Activated CD8-positive, alpha-beta memory T cell treated with anti-CD3 and anti-CD28 coated beads for 24 hours (primary cell): Measurements from ENCODE around the gene EIF4G3.
"Not testable (repeated sequence)": the region's sequence is repeated elsewhere in the genome, so short reads cannot be mapped to it uniquely, and the experiment has no call there.

Source experiments
- DNase-seq: peaks from one replicate; pipeline ENCODE4 v3.0.0-alpha.2; 2020

Gene EIF4G3

GRCh38 chr1:21099034-21099868 lies 77.4 kb downstream of the EIF4G3 start:
- no peak for DNase-seq

GRCh38 chr1:21098186-21098915 lies 78.3 kb downstream of the EIF4G3 start:
- no peak for DNase-seq

DNA sequence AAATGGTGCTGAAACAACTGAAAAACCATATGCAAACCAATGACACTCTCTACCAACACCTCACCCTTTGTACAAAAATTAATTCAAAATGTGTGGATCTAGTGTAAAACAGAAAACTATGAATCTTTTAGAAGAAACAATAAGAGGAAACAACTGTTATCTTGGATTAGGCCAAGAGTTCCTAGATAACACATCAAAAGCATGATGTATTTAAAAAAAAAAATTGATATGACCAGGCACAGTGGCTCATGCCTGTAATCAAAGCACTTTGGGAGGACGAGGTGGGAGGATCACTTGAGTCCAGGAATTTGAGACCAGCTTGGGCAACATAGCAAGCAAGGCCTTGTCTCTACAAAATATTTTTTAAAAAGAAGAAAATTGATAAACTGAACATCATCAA lies 79.0 kb downstream of the EIF4G3 start:
- no peak for DNase-seq

DNA sequence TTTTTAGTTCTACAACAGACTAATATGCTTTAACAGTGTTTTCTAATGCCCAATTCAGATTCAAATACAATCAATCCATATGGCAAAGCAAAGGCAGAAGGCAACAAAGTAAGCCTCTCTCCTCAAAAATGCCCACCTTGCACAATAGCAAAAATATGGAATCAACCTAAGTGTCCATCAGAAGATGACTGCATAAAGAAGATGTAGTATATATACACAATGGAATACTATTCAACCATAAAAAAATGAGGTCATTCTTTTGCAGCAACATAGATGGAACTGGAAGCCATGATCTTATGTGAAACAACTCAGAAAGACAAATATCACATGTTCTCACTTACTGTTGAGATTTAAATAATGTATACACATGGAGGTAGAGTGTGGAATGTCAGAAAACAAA lies 80.7 kb downstream of the EIF4G3 start:
- no peak for DNase-seq

DNA sequence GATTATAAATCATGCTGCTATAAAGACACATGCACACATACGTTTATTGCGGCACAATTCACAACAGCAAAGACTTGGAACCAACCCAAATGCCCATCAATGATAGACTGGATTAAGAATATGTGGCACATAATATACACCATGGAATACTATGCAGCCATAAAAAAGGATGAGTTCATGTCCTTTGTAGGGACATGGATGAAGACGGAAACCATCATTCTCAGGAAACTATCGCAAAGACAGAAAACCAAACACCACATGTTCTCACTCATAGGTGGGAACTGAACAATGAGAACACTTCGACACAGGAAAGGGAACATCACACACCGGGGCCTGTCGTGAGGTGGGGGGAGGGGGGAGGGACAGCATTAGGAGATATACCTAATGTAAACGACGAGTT lies 82.4 kb downstream of the EIF4G3 start:
- not testable (repeated sequence) for DNase-seq

DNA sequence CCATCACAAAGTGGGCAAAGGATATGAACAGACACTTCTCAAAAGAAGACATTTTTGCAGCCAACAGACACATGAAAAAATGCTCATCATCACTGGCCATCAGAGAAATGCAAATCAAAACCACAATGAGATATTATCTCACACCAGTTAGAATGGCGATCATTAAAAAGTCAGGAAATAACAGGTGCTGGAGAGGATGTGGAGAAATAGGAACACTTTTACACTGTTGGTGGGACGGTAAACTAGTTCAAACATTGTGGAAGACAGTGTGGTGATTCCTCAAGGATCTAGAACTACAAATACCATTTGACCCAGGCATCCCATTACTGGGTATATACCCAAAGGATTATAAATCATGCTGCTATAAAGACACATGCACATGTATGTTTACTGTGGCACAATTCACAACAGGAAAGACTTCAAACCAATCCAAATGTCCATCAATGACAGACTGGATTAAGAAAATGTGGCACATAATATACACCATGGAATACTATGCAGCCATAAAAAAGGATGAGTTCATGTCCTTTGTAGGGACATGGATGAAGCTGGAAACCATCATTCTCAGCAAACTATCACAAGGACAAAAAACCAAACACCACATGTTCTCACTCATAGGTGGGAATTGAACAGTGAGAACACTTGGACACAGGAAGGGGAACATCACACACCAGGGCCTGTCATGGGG lies 83.3 kb downstream of the EIF4G3 start:
- DNase-seq, result not testable (repeated sequence)

GRCh38 chr1:21092545-21092944 lies 84.2 kb downstream of the EIF4G3 start:
- not testable (repeated sequence) for DNase-seq

GRCh38 chr1:21091053-21091690 lies 85.5 kb downstream of the EIF4G3 start:
- DNase-seq, result not testable (repeated sequence)

DNA sequence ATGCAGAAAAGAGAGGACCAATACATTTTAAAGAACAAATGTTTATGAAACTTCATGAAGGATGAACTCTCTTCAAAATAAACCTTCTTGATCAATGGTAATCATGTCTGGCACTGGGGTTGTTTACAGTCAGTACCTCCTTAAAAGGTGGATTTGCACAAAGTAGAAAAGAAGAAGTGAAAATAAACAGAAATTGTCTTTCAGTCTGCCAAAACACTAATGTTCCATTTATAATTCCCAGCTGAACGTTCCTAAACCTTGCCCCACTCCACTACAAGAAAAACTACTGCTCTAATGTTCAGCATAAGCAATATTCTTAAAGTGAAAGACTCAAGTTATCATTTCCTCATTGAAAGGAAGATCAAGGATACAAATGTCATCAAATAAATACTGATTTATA lies 86.2 kb downstream of the EIF4G3 start:
- no peak for DNase-seq

DNA sequence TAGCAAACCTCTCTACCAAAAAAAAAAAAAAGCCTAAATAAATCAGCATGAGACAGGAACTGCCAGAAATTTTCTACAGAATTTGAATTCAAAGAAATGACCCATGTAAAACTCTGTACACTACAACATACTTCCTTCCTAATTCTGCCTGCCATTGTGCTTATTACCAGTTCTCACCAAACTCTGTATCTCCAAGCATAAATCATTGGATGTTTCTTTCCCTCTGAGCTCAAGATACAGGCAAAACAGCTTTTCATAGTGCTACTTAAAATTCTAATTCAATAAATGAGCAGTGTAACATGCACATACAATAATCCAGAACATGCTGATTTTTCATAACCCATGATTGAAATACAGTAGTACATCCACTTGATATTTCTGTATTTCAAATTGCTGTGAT lies 87.0 kb downstream of the EIF4G3 start:
- DNase-seq, result no peak

DNA sequence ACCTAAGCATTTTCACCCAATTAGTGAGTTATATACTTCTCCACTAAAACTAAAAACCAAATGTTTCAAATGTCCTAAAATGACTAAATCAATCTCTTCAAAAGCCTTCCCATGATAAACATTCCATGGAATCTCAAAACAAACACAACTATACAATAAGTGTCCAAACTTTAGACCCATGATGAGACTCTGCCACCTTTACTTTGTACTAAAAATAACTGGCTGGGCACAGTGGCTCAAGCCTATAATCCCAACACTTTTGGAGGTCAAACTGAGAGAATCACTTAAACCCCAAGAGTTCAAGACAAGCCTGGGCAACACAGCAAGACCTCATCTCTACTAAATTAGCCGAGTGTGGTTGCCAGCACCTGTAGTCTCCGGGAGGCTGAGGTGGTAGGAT lies 87.4 kb downstream of the EIF4G3 start:
- DNase-seq, result no peak

DNA sequence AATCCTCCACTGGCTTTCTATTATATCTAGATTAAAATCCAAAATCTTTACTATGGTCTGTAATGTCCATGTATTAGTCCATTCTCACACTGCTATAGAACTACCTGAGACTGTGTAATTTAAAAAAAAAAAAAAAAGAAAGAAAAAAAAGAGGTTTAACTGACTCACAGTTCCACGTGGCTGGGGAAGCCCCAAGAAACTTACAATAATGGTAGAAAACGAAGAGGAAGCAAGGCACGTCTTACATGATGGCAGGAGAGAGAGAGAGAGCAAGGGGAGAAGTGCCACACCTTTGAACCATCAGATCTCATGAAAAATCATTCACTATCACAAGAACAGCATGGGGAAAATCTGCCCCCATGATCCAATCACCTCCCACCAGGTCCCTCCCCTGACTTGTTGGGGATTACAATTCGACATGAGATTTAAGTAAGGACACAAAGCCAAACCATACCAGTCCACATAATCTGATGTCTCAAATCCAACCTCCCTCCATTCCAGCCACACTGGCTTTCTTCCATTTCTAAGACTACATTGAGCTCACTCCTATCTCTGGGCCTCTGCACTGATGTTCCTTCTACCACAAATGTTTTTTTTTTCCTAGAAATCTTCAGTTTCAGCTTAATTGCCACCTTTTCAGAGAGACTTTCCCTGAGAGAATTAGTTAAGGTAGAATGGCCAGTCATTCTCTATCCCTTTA lies 92.4 kb downstream of the EIF4G3 start:
- no peak for DNase-seq

GRCh38 chr1:21082073-21082472 lies 94.6 kb downstream of the EIF4G3 start:
- no peak for DNase-seq

DNA sequence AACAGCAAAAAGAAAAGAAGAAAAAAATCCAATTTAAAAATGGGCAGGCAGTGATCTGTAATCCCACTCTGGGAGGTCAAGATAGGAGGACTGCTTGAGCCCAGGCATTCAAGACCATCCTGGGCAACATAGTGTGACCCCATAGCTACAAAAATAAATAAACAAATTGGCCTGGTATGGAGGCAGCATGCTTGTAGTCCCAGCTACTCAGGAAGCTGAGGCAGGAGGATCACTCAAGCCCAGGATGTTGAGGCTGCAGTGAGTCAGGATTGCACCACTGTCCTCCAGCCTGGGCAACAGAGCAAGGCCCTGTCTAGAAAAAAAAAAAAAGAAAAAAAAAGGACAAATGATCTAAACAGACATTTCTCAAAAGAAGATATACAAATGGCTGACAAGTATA lies 99.6 kb downstream of the EIF4G3 start:
- no peak for DNase-seq

DNA sequence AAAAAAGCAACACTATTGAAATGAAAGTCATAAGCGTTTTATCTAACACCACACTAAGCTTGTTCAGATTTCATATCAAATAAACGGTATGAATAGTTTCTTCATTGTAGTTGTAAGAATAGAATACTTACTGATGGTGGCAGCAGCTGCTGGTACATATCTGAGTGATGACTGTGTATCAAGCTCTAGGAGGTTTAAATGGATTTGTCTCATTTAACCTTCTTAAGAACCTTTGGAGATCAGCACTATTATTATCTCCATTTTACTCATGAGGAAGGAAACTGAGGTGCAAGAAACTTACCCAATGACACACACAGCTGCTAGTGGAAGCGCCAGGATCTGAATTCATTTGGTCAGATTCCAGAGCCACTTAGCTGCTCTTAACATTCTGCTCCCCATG lies 104.0 kb downstream of the EIF4G3 start:
- DNase-seq, result no peak

DNA sequence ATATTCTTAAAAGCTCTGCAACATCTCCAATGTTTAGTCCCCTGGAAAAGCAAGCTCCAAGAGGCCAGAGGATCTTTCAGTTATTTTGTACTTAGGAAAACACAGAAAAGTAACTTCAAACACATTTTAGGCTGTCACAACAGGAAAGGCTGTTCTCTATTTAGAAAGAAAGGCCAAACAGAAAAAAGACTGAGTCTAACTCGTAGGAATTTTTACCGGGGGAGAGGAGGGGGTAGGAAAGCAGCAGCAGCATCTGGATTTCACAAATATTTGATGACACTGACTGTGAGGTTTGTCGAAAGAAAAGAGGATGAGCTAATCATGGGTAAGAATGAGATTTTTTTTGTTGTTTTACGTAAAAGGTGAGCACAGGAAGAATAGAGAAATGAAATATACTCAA lies 107.1 kb downstream of the EIF4G3 start:
- DNase-seq, result no peak

DNA sequence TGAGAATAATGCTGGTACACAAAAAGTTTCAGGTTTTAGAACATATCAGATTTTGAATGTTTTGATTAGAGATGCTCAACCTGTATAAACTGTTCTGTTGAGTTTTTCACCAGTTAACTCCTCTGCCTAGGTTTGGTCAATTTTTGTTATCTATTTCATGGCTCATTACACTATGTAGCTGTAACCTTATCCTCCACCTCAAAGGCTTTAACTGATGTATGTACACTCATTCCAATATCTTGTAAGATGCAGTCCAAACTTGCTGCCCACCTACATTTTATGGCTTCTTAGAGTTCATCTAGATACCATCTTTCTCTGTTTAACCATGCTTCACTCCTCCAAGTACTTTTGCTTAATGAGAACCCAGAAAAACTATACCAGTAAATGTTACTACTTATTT lies 107.8 kb downstream of the EIF4G3 start:
- no peak for DNase-seq

DNA sequence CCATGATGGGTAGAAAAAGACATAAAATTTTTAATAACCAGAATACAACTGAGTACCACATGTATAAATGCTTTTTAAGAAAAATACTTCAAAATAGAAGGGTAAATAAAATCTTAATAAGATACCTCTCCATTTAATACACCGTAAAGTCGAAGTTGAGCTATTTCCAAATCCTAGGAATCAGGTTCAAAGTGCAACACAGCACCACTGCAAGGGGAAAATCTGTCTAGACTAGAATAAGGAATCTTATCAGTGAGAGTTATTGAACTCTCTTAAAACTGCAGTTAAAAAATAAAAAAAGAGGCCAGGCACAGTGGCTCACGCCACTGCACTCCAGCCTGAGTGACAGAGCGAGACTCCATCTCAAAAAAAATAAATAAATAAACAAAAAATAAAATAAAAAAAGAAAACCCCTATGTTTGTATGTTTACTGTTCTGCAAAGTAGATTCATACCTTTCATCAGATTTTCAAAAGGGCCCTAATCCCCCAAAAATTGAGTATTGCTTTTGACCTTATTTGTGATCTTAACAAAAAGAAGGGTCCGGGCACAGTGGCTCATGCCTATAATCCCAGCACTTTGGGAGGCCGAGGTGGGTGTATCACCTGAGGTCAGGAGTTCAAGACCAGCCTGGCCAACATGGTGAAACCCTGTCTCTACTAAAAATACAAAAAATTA lies 109.0 kb downstream of the EIF4G3 start:
- DNase-seq, result no peak

DNA sequence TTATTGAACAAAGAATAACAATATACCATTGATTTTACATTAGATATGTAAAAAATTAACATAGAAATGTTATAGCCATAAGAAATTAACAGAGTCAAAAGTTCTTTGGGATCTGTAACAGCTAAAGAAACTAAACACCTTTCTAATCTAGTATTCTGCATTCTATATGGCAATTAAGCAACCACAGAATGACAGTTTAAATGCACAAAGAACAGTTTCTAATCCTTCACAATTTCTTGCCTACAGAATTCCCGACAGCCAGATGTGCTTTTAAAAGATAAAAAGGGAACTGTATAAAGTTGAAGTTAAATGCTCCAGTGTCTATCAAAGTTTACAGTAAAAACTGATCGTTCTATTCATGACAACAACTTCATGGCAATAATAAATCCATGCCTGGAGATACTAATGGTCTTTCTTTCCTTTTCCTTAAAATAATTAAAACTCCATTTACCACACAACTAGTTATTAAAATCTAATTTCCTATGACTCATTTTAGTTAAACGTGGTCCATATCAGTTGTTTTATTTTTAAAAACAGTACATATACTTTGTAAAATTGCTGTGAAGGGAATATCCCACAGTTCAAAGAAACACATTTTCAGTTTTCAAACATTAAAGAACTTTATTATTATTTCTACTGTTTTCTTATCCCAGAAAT lies 110.2 kb downstream of the EIF4G3 start:
- no peak for DNase-seq

GRCh38 chr1:21065851-21066250 lies 110.8 kb downstream of the EIF4G3 start:
- no peak for DNase-seq

- DNase-seq, result no peak
Measured at GRCh38 chr1:21064057-21064456, 112.6 kb downstream of the EIF4G3 start.

GRCh38 chr1:21060523-21060922 lies 116.2 kb downstream of the EIF4G3 start:
- DNase-seq, result no peak
